Measurements from ENCODE around the gene GNB2. TPM values are rescaled to one million over a fixed set of nuclear protein-coding genes. Genes with fewer than 3 reads are reported as not detected.
"Not testable (repeated sequence)": the region's sequence is repeated elsewhere in the genome, so short reads cannot be mapped to it uniquely, and the experiment has no call there.

The GNB2 gene
- total RNA-seq, 1 donor from 2014 or later, result 230 TPM

DNA sequence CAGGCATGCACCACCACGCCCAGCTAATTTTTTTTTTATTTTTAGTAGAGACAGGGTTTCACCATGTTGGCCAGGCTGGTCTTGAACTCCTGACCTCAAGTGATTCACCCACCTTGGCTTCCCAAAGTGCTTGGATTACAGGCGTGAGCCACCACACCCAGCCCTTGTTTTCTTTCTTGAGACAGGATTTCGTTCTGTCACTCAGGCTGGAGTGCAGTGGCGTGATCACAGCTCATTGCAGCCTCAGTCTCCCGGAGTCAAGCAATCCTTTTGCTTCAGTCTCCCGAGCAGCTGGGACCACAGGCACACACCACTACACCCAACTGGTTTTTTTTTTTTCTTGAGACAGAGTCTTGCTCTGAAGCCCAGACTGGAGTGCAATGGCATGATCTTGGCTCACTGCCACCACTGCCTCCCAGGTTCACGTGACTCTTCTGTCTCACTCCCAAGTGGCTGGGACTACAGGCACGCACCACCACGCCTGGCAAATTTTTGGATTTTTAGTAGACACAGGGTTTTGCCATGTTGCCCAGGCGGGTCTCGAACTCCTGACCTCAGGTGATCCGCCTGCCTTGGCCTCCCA, 11.3 kb upstream of the GNB2 start:
- intact Hi-C loops (cut with micrococcal nuclease), result not testable (repeated sequence)

GRCh38 chr7:100665168-100665726, 8.3 kb upstream of the GNB2 start:
- intact Hi-C loops (cut with micrococcal nuclease), result no loop called here

DNA sequence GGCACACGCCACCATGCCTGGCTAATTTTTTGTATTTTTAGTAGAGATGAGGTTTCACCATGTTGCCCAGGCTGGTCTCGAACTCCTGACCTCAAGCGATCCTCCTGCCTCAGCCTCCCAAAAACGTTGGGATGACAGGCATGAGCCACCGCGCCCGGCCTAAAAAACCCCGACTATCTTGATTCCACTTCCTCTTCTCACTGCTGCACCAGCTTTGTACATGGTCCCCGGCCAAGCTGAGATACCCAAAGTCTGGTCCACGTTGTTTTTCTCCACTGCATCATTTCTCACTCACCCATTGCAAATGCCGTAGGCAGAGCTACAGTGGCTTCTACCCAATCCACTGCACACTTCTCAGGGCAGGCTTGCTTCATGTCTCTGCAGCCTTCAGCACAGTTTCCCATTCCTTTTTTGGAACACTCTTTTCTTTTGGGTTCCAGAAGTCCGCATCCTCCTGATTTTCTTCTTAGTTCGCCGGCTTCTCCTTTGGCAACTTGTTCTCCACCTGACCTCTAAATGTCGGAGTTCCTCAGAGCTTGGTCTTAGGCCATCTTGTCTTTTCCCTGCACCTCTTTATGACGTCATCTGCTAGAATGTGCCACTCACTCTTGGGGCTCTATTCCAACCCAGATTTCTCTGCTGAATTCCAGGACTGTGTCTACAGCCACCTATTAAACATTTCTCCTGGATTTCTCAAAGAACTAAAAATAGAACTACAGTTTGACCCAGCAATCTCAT, 6.0 kb upstream of the GNB2 start:
- intact Hi-C loops (cut with micrococcal nuclease), result no loop called here

- intact Hi-C loops (cut with micrococcal nuclease), result no loop called here
Measured at GRCh38 chr7:100668069-100668449, 5.5 kb upstream of the GNB2 start.

GRCh38 chr7:100669106-100669505, 4.4 kb upstream of the GNB2 start:
- intact Hi-C loops (cut with micrococcal nuclease), result not testable (repeated sequence)

DNA sequence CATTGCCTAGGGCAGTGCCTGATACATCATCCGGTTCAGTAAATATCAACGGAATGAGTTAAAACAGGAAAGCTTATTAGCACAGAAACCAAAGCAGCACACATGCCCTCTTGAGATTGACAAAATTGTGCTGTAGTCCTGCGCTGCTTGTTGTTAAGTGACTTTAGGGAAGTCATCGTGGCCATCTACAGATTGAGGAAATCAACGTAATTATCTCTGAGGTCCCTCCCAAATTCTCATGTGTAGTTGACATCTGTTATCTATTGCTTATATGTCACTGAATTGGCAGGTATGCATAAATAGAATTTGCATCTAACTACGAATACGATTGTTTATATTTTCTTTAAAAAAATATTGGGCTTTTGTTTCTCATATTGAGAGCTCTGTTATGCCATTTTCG, 3.5 kb upstream of the GNB2 start:
- intact Hi-C loops (cut with micrococcal nuclease), result loop anchor here (10.0 kb wide), 2 partner anchors 545 to 585 kb away; partner anchors contain the start of genes COPS6, MBLAC1 and ZNF3

DNA sequence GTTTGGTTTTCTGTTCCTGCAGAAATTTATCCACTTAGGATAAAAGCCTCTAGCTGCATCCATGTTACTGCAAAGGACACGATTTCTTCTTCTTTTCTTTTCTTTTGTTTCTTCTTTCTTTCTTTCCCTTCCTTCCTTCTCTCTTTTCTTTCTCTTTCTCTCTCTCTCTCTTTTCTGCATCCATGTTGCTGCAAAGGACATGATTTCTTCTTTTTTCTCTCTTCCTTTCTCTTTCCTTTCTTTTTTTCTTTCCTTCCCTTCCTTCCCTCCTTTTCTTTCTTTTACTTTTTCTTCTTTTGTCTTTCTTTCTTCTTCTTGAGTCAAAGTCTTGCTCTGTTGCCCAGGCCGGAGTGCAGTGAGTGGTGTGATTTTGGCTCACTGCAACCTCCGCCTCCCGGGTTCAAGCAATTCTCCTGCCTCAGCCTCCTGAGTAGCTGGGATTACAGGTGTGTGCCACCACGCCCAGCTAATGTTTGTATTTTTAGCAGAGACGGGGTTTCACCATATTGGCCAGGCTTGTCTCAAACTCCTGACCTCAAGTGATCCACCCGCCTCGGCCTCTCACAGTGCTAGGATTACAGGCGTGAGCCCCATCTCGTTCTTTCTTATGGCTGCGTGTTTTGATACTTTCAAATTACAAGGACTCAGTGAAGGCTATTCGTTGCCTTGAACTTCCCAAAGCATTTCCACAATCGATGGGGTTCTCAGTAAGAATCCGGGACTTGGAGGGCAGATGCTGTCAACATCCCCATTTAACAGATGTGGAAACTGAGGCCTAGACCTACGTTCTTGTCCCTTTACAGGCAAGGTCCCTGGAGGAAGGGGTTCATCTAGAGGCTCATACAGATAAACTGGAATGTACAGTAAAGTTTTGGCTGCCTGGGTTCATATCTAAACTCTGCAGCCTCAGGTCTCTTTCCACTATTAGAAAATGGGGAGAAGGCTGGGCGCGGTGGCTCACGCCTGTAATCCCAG, 1.9 kb upstream of the GNB2 start:
- intact Hi-C loops (cut with micrococcal nuclease), result loop anchor here (10.0 kb wide), 2 partner anchors 547 to 587 kb away; partner anchors contain the start of genes COPS6, MBLAC1 and ZNF3

DNA sequence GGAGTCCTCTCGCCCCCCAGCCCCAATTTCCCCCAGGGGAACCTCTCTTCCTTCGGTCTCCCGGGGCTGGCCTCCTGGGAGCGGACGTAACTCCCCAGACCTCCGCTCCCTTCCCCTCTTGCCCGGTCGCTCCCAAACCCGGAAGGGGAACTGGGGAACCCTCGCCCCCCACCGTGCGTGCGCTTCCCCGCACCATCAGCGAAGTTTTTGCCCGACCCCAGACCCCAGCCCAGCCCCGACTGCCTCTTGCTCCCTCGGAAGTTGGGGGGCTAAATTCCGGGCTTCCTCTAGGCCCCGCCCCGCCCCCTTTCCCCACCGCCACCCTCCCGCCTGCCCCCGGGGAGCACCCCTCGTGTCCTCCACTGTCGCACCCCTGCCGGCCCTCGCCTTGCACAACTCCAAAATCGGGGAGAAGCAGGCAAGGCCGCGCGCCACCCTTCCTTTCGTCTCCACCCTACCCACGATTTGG, 436 bp downstream of the GNB2 start:
- intact Hi-C loops (cut with micrococcal nuclease), result loop anchor here (1.0 to 10.0 kb wide), 13 partner anchors 17 to 589 kb away; partner anchors contain the start of genes ACTL6B, COPS6, FBXO24 and LRCH4

- intact Hi-C loops (cut with micrococcal nuclease), result loop anchor here (10.0 kb wide), 2 partner anchors 550 to 590 kb away; partner anchors contain the start of genes COPS6, MBLAC1 and ZNF3
Measured at GRCh38 chr7:100674411-100675104, 1.0 kb downstream of the GNB2 start.

DNA sequence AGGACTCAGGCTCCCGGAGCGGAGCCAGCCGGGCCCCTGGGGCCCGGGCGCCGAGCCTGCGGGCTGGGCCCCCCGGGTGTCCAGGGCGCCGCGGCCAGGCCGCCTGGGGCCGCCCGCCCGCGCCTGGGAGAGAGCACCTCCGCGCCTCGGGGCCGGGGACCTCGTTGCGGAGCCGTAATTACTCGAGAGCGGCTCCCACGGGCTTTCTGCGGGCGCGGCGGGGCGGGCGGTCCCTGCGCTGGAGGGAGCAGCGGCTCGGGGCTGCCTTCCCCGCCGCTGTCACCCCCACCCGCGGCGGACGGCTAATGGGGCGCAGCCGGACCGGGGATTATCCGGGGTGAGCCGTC, 1.5 kb downstream of the GNB2 start:
- intact Hi-C loops (cut with micrococcal nuclease), result loop anchor here (10.0 kb wide), 2 partner anchors 550 to 590 kb away; partner anchors contain the start of genes COPS6, MBLAC1 and ZNF3

GRCh38 chr7:100675581-100676350, 2.2 kb downstream of the GNB2 start:
- intact Hi-C loops (cut with micrococcal nuclease), result loop anchor here (10.0 kb wide), 2 partner anchors 551 to 591 kb away; partner anchors contain the start of genes COPS6, MBLAC1 and ZNF3

DNA sequence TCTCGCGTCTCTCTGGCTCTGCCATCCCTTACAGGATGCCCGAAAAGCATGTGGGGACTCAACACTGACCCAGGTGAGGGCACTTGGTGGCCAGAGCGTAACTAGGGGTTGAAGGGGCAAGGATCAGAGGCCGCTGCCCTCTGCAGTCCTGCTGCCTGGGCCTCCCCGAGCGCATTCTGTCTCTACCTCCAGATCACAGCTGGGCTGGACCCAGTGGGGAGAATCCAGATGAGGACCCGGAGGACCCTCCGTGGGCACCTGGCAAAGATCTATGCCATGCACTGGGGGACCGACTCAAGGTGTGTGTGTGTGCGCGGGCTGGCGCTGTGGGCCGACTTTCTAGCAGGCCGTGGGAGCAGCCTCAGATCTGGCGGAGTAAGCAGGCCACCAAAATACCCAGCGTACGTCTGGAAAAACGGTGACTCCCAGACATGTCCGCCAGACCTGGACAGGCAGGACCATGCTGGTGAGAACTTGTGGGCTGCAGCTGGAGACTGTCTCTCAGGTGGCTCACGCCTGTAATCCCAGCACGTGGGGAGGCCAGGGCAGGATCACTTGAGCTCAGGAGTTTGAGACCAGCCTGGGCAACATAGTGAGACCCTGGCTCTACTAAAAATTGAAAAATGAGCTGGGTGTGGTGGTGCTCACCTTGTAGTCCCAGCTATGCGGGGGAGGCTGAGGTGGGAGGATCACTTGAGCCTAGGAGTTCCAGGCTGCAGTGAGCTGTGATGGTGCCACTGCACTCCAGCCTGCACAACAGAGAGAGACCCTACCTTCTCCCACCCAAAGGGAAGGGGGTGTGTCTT, 3.2 kb downstream of the GNB2 start:
- intact Hi-C loops (cut with micrococcal nuclease), result loop anchor here (10.0 kb wide), 2 partner anchors 552 to 592 kb away; partner anchors contain the start of genes COPS6, MBLAC1 and ZNF3

DNA sequence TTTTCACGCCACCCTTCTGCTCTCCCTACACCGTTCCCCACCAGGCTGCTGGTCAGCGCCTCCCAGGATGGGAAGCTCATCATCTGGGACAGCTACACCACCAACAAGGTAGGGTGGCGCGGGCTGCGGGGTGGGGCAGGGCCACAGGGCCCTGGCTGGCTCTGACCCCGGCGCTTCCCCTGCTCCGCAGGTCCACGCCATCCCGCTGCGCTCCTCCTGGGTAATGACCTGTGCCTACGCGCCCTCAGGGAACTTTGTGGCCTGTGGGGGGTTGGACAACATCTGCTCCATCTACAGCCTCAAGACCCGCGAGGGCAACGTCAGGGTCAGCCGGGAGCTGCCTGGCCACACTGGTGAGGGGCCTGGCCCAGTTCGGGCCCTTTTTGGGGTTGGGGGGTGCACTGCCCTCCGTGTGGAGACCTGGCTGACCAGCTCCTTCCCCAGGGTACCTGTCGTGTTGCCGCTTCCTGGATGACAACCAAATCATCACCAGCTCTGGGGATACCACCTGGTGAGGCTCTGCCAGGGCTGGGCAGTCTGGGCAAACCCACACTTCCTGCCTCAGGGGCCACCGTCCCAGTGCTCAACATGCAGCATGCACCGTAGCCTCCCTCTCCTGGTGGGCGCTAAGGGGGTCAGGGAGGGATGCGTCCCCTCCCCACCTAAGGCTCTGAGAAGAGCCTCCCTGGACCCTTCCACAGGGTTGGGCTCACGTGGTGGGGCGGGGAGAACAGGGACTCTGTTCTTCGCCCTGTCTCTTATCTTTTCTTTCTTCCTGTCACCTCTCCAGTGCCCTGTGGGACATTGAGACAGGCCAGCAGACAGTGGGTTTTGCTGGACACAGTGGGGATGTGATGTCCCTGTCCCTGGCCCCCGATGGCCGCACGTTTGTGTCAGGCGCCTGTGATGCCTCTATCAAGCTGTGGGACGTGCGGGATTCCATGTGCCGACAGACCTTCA, 4.0 kb downstream of the GNB2 start:
- intact Hi-C loops (cut with micrococcal nuclease), result loop anchor here (10.0 kb wide), 2 partner anchors 553 to 593 kb away; partner anchors contain the start of genes COPS6, MBLAC1 and ZNF3

- intact Hi-C loops (cut with micrococcal nuclease), result loop anchor here (10.0 kb wide), 2 partner anchors 554 to 594 kb away; partner anchors contain the start of genes COPS6, MBLAC1 and ZNF3
Measured at GRCh38 chr7:100678291-100678984, 4.9 kb downstream of the GNB2 start.

DNA sequence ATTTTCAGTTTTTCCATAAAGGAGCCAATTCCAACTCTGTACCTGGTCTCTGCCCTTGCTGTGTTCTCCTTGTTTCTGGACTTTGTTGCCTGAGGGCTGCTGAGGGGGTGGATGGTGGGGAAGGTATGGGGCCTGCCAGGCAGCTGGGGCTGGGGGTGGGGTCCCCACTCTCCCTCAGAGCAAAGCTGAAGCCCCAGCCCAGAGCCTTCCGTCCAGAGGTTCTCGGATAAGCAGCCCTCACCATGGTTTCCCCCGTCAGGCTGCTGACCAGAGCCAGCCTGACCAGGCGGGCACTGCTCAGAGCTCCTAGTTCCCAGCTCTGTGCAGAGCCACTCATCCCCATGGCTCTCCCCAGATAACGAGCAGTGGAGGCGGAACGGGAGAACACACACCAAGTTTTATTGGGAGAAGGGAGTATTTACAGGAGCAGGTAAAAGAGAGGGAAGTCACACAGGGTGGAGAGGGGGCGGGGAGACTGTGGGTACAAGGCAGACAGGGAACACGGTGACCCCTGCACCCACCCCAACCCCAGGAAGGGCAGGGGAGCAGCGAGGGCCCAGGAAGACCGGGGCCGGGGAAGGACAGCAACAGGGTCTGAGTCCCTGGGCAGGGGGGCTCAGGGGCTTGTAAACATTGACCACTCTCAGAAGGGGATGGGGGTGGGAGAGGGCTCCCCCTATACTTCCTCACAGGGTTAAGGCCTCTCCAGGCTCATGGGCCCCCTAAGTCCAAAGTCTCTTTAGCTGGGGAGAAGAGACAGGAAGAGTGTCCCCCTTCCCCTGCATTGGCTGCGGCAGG, 5.8 kb downstream of the GNB2 start:
- intact Hi-C loops (cut with micrococcal nuclease), result loop anchor here (10.0 kb wide), 2 partner anchors 555 to 595 kb away; partner anchors contain the start of genes COPS6, MBLAC1 and ZNF3
